Measurements from ENCODE around the gene UNC13A. TPM values are rescaled to one million over a fixed set of nuclear protein-coding genes. Genes with fewer than 3 reads are reported as not detected.

Gene UNC13A
- total RNA-seq, 1 experiment from 2014 or later, result 22.2 TPM

DNA sequence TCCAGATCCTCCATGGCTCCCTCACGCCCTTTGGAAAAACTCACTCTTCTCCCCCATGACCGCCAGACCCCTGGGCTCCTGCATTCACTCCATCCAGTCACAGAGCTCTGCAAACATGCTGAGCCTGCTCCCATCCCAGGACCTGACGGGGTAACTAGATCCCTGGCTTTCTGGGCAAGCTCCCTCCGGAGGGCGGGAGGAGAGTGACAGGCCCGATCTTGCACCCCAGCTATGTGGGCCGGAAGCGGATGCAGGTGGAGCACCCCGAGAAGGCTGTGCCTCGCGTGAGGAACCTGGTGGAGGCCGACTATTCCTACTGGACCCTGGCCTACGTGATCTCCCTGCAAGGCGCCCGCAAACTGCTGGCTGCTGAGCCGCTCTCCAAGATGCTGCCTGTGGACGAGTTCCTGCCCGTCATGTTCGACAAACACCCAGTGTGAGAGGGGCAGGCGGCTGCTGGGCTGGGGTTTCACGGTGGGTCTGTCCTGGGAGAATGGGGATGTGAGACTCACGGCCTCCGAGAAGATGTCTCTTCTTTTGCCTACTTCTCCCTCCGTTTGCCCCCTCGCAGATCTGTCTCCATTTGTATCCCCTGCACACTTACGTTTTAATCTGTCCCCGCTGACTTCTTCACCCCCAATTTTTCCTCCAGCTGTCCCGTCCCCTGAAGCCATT lies 107.5 kb downstream of the UNC13A start:
- H3K79me1 ChIP-seq (ENCODE audit: insufficient read depth, low read depth, low read length, poor library complexity, severe bottlenecking), result no peaks in the 10 kb centered on the region
- H2BK15ac ChIP-seq (ENCODE audit: low read depth, low read length), result no peak overlapping the region
- no peak overlapping the region for H4K91ac ChIP-seq (ENCODE audit: insufficient read length, low read depth, low read length)
- Mint-ChIP-seq H3K4me1 (peaks cover 26 to 40% of the 10 kb centered on the region in 2 experiments), H3K27me3 (ENCODE audit: low read depth) (no peaks in the 10 kb centered on the region), H3K4me3 (peak overlapping the region in 1 of 2 experiments; percentile 76; a peak in 1 of 5 replicates), H3K27ac (peak overlapping the region in 1 of 3 experiments; percentile 99; a peak in 3 of 7 replicates), H3K36me3 (ENCODE audit: insufficient read depth in 1 of 3, low read depth in 3 of 3) (peaks cover 17 to 40% (median 35%) of the 10 kb centered on the region in 3 experiments), H3K9me3 (no peaks in the 10 kb centered on the region; a peak in 1 of 5 replicates)
- H2AFZ ChIP-seq (ENCODE audit: low read length), result no peak overlapping the region
- TF ChIP-seq, protein P1, sequence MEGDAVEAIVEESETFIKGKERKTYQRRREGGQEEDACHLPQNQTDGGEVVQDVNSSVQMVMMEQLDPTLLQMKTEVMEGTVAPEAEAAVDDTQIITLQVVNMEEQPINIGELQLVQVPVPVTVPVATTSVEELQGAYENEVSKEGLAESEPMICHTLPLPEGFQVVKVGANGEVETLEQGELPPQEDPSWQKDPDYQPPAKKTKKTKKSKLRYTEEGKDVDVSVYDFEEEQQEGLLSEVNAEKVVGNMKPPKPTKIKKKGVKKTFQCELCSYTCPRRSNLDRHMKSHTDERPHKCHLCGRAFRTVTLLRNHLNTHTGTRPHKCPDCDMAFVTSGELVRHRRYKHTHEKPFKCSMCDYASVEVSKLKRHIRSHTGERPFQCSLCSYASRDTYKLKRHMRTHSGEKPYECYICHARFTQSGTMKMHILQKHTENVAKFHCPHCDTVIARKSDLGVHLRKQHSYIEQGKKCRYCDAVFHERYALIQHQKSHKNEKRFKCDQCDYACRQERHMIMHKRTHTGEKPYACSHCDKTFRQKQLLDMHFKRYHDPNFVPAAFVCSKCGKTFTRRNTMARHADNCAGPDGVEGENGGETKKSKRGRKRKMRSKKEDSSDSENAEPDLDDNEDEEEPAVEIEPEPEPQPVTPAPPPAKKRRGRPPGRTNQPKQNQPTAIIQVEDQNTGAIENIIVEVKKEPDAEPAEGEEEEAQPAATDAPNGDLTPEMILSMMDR (conservative IDR thresholded peaks at IDR 0.05), result peak; percentile 37
- no peak overlapping the region for H2BK120ac ChIP-seq (ENCODE audit: low read depth, low read length, poor library complexity, severe bottlenecking)
- no peak overlapping the region for H2AK5ac ChIP-seq (ENCODE audit: insufficient read length, low read length)
- no peaks in the 10 kb centered on the region for H3K9me3 ChIP-seq (ENCODE audit: control insufficient read depth, low read depth, low read length)
- no peaks in the 10 kb centered on the region for H4K20me1 ChIP-seq (ENCODE audit: control insufficient read depth, insufficient read depth, insufficient read length)
- H3K27ac ChIP-seq (ENCODE audit: insufficient read length, low read depth, low read length), result no peak overlapping the region
- H3K27me3 ChIP-seq (ENCODE audit: insufficient read depth, low read length), result no peaks in the 10 kb centered on the region
- H3K9ac ChIP-seq (ENCODE audit: extremely low read depth, insufficient read length, low read length), result no peak overlapping the region
- H3K4me2 ChIP-seq (ENCODE audit: insufficient read depth, insufficient read length, low read length), result no peak overlapping the region
- H3K56ac ChIP-seq (ENCODE audit: insufficient read length, low read depth, low read length), result no peak overlapping the region
- H3K4me1 ChIP-seq (ENCODE audit: insufficient read depth, low read length), result no peaks in the 10 kb centered on the region; the same call in 1 of the 2 replicates
- H3K79me2 ChIP-seq (ENCODE audit: insufficient read depth, low read length), result no peaks in the 10 kb centered on the region
- H3K14ac ChIP-seq (ENCODE audit: insufficient read depth, low read length), result no peak overlapping the region
- H3K23ac ChIP-seq (ENCODE audit: insufficient read length, low read depth, low read length), result no peak overlapping the region
- H4K8ac ChIP-seq (replicated peaks; ENCODE audit: insufficient read length, low read depth, low read length), result no peak overlapping the region
- peaks cover 3% of the 10 kb centered on the region for H3K23me2 ChIP-seq (ENCODE audit: insufficient read length, low read depth, low read length, poor library complexity, severe bottlenecking)
- no peak overlapping the region for H2BK20ac ChIP-seq (ENCODE audit: low read depth, low read length, poor library complexity, severe bottlenecking)
- no peak overlapping the region for H3T11ph ChIP-seq (ENCODE audit: low read length)
- H4K5ac ChIP-seq (ENCODE audit: insufficient read length, low read depth, low read length), result no peak overlapping the region
- no peak overlapping the region for H3K4ac ChIP-seq (ENCODE audit: low read depth, low read length)
- H3K18ac ChIP-seq (ENCODE audit: insufficient read length, low read depth, low read length), result no peak overlapping the region
- WGBS (ENCODE audit: extremely low coverage, insufficient read length, low lambda C conversion rate), result no CpG with 5 or more reads among the region's 28 CpGs
- no peak overlapping the region for H2BK5ac ChIP-seq (ENCODE audit: insufficient read length, low read length)
- DNase-seq, result peak; percentile 52
- no peak overlapping the region for H2BK12ac ChIP-seq (ENCODE audit: insufficient read length, low read depth, low read length)

Data from H9 (cell line).